Activated naive CD4-positive, alpha-beta T cell treated with anti-CD3 and anti-CD28 coated beads for 36 hours (primary cell): Measurements from ENCODE around the gene SS18L1. TPM values are rescaled to one million over a fixed set of nuclear protein-coding genes. Genes with fewer than 3 reads are reported as not detected.

Experiments used
- CTCF ChIA-PET: fragments of 350-600 bp; sonication (Branson Sonifier 250); formaldehyde crosslinking; loops from one replicate; lab custom pipeline; 2021; ENCODE audit warnings: antibody characterized with exemption; lab: Charles Lee
- DNase-seq: peaks from one replicate; pipeline ENCODE4 v3.0.0-alpha.2; 2020
- H3K27ac Mint-ChIP-seq: one replicate; pipeline ENCODE4 v1.8.0; 2021; ENCODE audit warnings: mild to moderate bottlenecking, mixed read lengths
- H3K27me3 Mint-ChIP-seq: one replicate; pipeline ENCODE4 v1.8.0; 2021; ENCODE audit warnings: low read depth, mixed read lengths
- H3K36me3 Mint-ChIP-seq: one replicate; pipeline ENCODE4 v1.8.0; 2021; ENCODE audit warnings: low read depth, mixed read lengths
- H3K4me1 Mint-ChIP-seq: one replicate; pipeline ENCODE4 v1.8.0; 2021; ENCODE audit warnings: low read depth, mixed read lengths
- H3K4me3 Mint-ChIP-seq: one replicate; pipeline ENCODE4 v1.8.0; 2021; ENCODE audit warnings: mild to moderate bottlenecking, moderate library complexity, mixed read lengths
- H3K9me3 Mint-ChIP-seq: one replicate; pipeline ENCODE4 v1.8.0; 2021; ENCODE audit warnings: mixed read lengths
- intact Hi-C: fragments of 100-400 bp; cut with micrococcal nuclease; formaldehyde crosslinking; loops from one replicate; pipeline ENCODE4 v1.15.1; 2023
- total RNA-seq, 2 experiments: library from RNA; stranded (reverse); gene quantifications; one replicate each; pipeline ENCODE4 v1.2.3, GENCODE V29; 2021

SS18L1 gene
- 10 to 100 TPM; 14.5 to 18.0 TPM for total RNA-seq

- peak within 1 kb of the TSS; percentile 87 for H3K27ac Mint-ChIP-seq
- H3K4me1 Mint-ChIP-seq: peaks cover 55% of the 10 kb centered on the region
- peak; percentile 82 for DNase-seq
- peaks cover 28% of the 10 kb centered on the region for H3K36me3 Mint-ChIP-seq
- intact Hi-C loops: loop anchor here (1.0 kb wide), 3 partner anchors 21 to 159 kb away; partner anchors contain the start of genes ADRM1 and LSM14B
- no peaks in the 10 kb centered on the region for H3K27me3 Mint-ChIP-seq
- CTCF ChIA-PET: interaction anchor here (0.9 kb wide), 1 partner anchor 132 kb away, joined by 3 read pairs; no protein-coding TSS in a partner anchor
- no peaks in the 10 kb centered on the region for H3K9me3 Mint-ChIP-seq
- peak within 1 kb of the TSS; percentile 83 for H3K4me3 Mint-ChIP-seq
Measured at GRCh38 chr20:62143081-62143956, at the start of gene SS18L1, which contains the start of gene PSMA7. Gene SS18L1, plus strand, starts transcription at chr20:62143769. Its CDS starts 52 bp downstream, at chr20:62143821. Gene PSMA7, minus strand, starts transcription at chr20:62143394. Its CDS starts 91 bp downstream, at chr20:62143303.

- H3K27ac Mint-ChIP-seq: no peak overlapping the region
- DNase-seq: no peak
- peaks cover 33% of the 10 kb centered on the region for H3K9me3 Mint-ChIP-seq
- no peak overlapping the region for H3K4me3 Mint-ChIP-seq
- CTCF ChIA-PET: no interaction called here
- H3K36me3 Mint-ChIP-seq: peaks cover 9% of the 10 kb centered on the region
- intact Hi-C loops: no loop called here
- no peaks in the 10 kb centered on the region for H3K27me3 Mint-ChIP-seq
- no peaks in the 10 kb centered on the region for H3K4me1 Mint-ChIP-seq
Measured at GRCh38 chr20:62096421-62097380, 46.9 kb upstream of the SS18L1 start.

GRCh38 chr20:62097881-62098407 lies 45.6 kb upstream of the SS18L1 start:
- peaks cover 33% of the 10 kb centered on the region for H3K9me3 Mint-ChIP-seq
- intact Hi-C loops: no loop called here
- no peak for DNase-seq
- no peak overlapping the region for H3K4me3 Mint-ChIP-seq
- peaks cover 3% of the 10 kb centered on the region for H3K27me3 Mint-ChIP-seq
- no peaks in the 10 kb centered on the region for H3K4me1 Mint-ChIP-seq
- H3K27ac Mint-ChIP-seq: no peak overlapping the region
- peaks cover 10% of the 10 kb centered on the region for H3K36me3 Mint-ChIP-seq
- CTCF ChIA-PET: no interaction called here

GRCh38 chr20:62101078-62101477 lies 42.5 kb upstream of the SS18L1 start:
- H3K27me3 Mint-ChIP-seq: peaks cover 3% of the 10 kb centered on the region
- CTCF ChIA-PET: no interaction called here
- DNase-seq: no peak
- H3K4me1 Mint-ChIP-seq: no peaks in the 10 kb centered on the region
- intact Hi-C loops: no loop called here
- H3K9me3 Mint-ChIP-seq: peaks cover 50% of the 10 kb centered on the region
- peaks cover 17% of the 10 kb centered on the region for H3K36me3 Mint-ChIP-seq
- H3K27ac Mint-ChIP-seq: no peak overlapping the region
- no peak overlapping the region for H3K4me3 Mint-ChIP-seq

- Mint-ChIP-seq H3K4me1 (no peaks in the 10 kb centered on the region), H3K36me3 (peaks cover 23% of the 10 kb centered on the region), H3K27me3 (peaks cover 3% of the 10 kb centered on the region), H3K9me3 (peaks cover 66% of the 10 kb centered on the region), H3K4me3 (no peak overlapping the region), H3K27ac (no peak overlapping the region)
- intact Hi-C loops: no loop called here
- CTCF ChIA-PET: no interaction called here
- no peak for DNase-seq
Measured at GRCh38 chr20:62103508-62104233, 39.9 kb upstream of the SS18L1 start.

- DNase-seq: no peak
- no peak overlapping the region for H3K4me3 Mint-ChIP-seq
- intact Hi-C loops: no loop called here
- peaks cover 25% of the 10 kb centered on the region for H3K36me3 Mint-ChIP-seq
- H3K27ac Mint-ChIP-seq: no peak overlapping the region
- H3K9me3 Mint-ChIP-seq: peaks cover 68% of the 10 kb centered on the region
- peaks cover 3% of the 10 kb centered on the region for H3K27me3 Mint-ChIP-seq
- H3K4me1 Mint-ChIP-seq: no peaks in the 10 kb centered on the region
- CTCF ChIA-PET: no interaction called here
Measured at GRCh38 chr20:62104234-62104789, 39.3 kb upstream of the SS18L1 start.

GRCh38 chr20:62104791-62105345 lies 38.7 kb upstream of the SS18L1 start:
- intact Hi-C loops: no loop called here
- Mint-ChIP-seq H3K9me3 (peaks cover 68% of the 10 kb centered on the region), H3K36me3 (peaks cover 25% of the 10 kb centered on the region), H3K27ac (no peak overlapping the region), H3K4me3 (no peak overlapping the region), H3K4me1 (no peaks in the 10 kb centered on the region), H3K27me3 (peaks cover 3% of the 10 kb centered on the region)
- CTCF ChIA-PET: no interaction called here
- DNase-seq: no peak

- CTCF ChIA-PET: no interaction called here
- Mint-ChIP-seq H3K36me3 (peaks cover 26% of the 10 kb centered on the region), H3K27me3 (peaks cover 3% of the 10 kb centered on the region), H3K9me3 (peaks cover 66% of the 10 kb centered on the region), H3K27ac (no peak overlapping the region), H3K4me1 (no peaks in the 10 kb centered on the region), H3K4me3 (no peak overlapping the region)
- intact Hi-C loops: no loop called here
- no peak for DNase-seq
Measured at GRCh38 chr20:62105592-62105991, 38.0 kb upstream of the SS18L1 start.

- intact Hi-C loops: no loop called here
- Mint-ChIP-seq H3K36me3 (peaks cover 20% of the 10 kb centered on the region), H3K27me3 (no peaks in the 10 kb centered on the region), H3K27ac (no peak overlapping the region), H3K4me1 (no peaks in the 10 kb centered on the region), H3K9me3 (peaks cover 57% of the 10 kb centered on the region), H3K4me3 (no peak overlapping the region)
- CTCF ChIA-PET: no interaction called here
- DNase-seq: no peak
Measured at GRCh38 chr20:62111148-62111547, 32.4 kb upstream of the SS18L1 start.

GRCh38 chr20:62112368-62112767 lies 31.2 kb upstream of the SS18L1 start:
- H3K27me3 Mint-ChIP-seq: no peaks in the 10 kb centered on the region
- intact Hi-C loops: no loop called here
- H3K4me3 Mint-ChIP-seq: no peak overlapping the region
- no peak overlapping the region for H3K27ac Mint-ChIP-seq
- peaks cover 6% of the 10 kb centered on the region for H3K4me1 Mint-ChIP-seq
- no peak for DNase-seq
- peaks cover 17% of the 10 kb centered on the region for H3K36me3 Mint-ChIP-seq
- peaks cover 56% of the 10 kb centered on the region for H3K9me3 Mint-ChIP-seq
- CTCF ChIA-PET: no interaction called here

- Mint-ChIP-seq H3K9me3 (peaks cover 37% of the 10 kb centered on the region), H3K4me3 (no peak overlapping the region)
Measured at GRCh38 chr20:62114894-62115293, 28.7 kb upstream of the SS18L1 start.

More at GRCh38 chr20:62114894-62115293, 28.7 kb upstream of the SS18L1 start:
- Mint-ChIP-seq H3K27me3 (no peaks in the 10 kb centered on the region), H3K27ac (no peak overlapping the region), H3K36me3 (peaks cover 10% of the 10 kb centered on the region), H3K4me1 (peaks cover 24% of the 10 kb centered on the region)
- CTCF ChIA-PET: no interaction called here
- no peak for DNase-seq
- intact Hi-C loops: no loop called here
